ENCODE data around the gene SMIM13. TPM values are rescaled to one million over a fixed set of nuclear protein-coding genes. Genes with fewer than 3 reads are reported as not detected.

Gene SMIM13
- polyA plus RNA-seq, 1 donor (not counting 4 experiments of a cell fraction or from before 2014, with no cell fraction given) = 7.7 TPM

DNA sequence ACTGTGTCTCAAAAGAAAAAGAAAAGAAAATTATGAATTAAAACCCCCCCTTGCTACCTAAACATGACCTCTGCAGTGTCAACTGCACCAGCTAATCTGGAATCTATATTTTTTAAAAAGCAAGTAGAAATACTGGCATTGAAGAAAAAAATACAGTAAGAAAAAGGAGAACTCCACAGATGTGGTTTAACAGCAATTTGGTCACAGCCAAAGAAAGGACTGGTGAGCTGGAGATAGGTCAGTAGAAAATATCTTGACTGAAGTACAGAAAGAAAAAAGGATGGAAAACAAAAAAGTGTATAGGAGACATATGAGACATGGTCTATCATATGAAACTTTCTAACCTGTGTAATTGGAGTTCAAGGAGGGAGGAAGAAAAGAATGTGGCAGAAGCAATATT, 62.0 kb downstream of the SMIM13 start:
- Histone ChIP-seq H3K4me1 (ENCODE audit: control insufficient read depth, extremely low read depth, insufficient read depth, low read length) (peaks cover under 1% of the 10 kb centered on the region), H3K9ac (ENCODE audit: control insufficient read depth, extremely low read depth, insufficient read depth, low read length) (no peak overlapping the region), H3K4me3 (ENCODE audit: control insufficient read depth in 2 of 3, extremely low read depth in 1 of 3, insufficient read depth in 2 of 3, low read depth in 1 of 3, low read length in 3 of 3) (no peak overlapping the region), H3K4me2 (ENCODE audit: control insufficient read depth, extremely low read depth, insufficient read depth, low read depth, low read length) (no peak overlapping the region), H3K9me3 (ENCODE audit: control insufficient read depth, low read depth, low read length) (no peaks in the 10 kb centered on the region), H4K20me1 (ENCODE audit: control insufficient read depth, extremely low read depth, insufficient read depth, low read length) (no peaks in the 10 kb centered on the region), H2AFZ (ENCODE audit: control insufficient read depth, low read length) (no peak overlapping the region), H3K79me2 (ENCODE audit: control insufficient read depth, insufficient read depth, low read length) (no peaks in the 10 kb centered on the region), H3K27me3 (ENCODE audit: control insufficient read depth, extremely low read depth, insufficient read depth, low read length) (no peaks in the 10 kb centered on the region), H3K9me1 (ENCODE audit: control insufficient read depth, extremely low read depth, insufficient read depth, low read length) (no peaks in the 10 kb centered on the region), H3K36me3 (ENCODE audit: control insufficient read depth in 2 of 2, extremely low read depth in 1 of 2, insufficient read depth in 2 of 2, low read length in 2 of 2) (no peaks in the 10 kb centered on the region), H3K27ac (ENCODE audit: control insufficient read depth, insufficient read depth, low read length) (no peak overlapping the region)
- DNase-seq (ENCODE audit: low read depth, low spot score) = no peak
- TF ChIP-seq, protein P1, sequence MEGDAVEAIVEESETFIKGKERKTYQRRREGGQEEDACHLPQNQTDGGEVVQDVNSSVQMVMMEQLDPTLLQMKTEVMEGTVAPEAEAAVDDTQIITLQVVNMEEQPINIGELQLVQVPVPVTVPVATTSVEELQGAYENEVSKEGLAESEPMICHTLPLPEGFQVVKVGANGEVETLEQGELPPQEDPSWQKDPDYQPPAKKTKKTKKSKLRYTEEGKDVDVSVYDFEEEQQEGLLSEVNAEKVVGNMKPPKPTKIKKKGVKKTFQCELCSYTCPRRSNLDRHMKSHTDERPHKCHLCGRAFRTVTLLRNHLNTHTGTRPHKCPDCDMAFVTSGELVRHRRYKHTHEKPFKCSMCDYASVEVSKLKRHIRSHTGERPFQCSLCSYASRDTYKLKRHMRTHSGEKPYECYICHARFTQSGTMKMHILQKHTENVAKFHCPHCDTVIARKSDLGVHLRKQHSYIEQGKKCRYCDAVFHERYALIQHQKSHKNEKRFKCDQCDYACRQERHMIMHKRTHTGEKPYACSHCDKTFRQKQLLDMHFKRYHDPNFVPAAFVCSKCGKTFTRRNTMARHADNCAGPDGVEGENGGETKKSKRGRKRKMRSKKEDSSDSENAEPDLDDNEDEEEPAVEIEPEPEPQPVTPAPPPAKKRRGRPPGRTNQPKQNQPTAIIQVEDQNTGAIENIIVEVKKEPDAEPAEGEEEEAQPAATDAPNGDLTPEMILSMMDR (optimal IDR thresholded peaks at IDR 0.05 in 1 of 3, IDR thresholded peaks at IDR 0.05 in 1 of 3, conservative IDR thresholded peaks at IDR 0.05 in 1 of 3; ENCODE audit: extremely low read depth in 1 of 3, insufficient read depth in 2 of 3, low read length in 3 of 3) = no peak
- TF ChIP-seq EZH2 (IDR thresholded peaks at IDR 0.05; ENCODE audit: low read length) = no peak
- FAIRE-seq = no peak
- dilution Hi-C loops (cut with MboI; ENCODE audit: extremely low pct_ligation_motif_present, low sequenced_read_pairs) = no loop called here

DNA sequence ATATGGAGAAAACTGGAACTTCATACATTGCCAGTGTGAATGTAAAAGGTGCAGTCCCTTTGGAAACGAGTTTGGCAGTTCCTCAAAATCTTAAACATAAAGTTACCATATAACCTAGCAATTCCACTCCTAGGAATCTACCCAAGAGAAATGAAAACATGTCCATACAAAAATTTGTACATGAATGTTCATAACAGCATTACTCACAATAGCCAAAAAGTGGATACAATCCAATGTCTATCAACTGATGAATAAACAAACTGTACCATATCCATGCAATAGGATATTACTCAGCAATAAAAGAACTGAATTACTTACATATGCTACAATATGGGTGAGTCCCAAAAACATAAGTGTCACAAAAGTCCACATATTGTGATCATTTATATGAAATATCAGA, 66.6 kb downstream of the SMIM13 start:
- TF ChIP-seq EZH2 (IDR thresholded peaks at IDR 0.05; ENCODE audit: low read length) = no peak
- TF ChIP-seq, protein P1 (optimal IDR thresholded peaks at IDR 0.05 in 1 of 3, IDR thresholded peaks at IDR 0.05 in 1 of 3, conservative IDR thresholded peaks at IDR 0.05 in 1 of 3; ENCODE audit: extremely low read depth in 1 of 3, insufficient read depth in 2 of 3, low read length in 3 of 3) = no peak
- Histone ChIP-seq H3K4me2 (ENCODE audit: control insufficient read depth, extremely low read depth, insufficient read depth, low read depth, low read length) (no peak overlapping the region), H3K4me3 (ENCODE audit: control insufficient read depth in 2 of 3, extremely low read depth in 1 of 3, insufficient read depth in 2 of 3, low read depth in 1 of 3, low read length in 3 of 3) (no peak overlapping the region), H3K9ac (ENCODE audit: control insufficient read depth, extremely low read depth, insufficient read depth, low read length) (no peak overlapping the region), H3K36me3 (ENCODE audit: control insufficient read depth in 2 of 2, extremely low read depth in 1 of 2, insufficient read depth in 2 of 2, low read length in 2 of 2) (no peaks in the 10 kb centered on the region), H3K9me3 (ENCODE audit: control insufficient read depth, low read depth, low read length) (no peaks in the 10 kb centered on the region), H2AFZ (ENCODE audit: control insufficient read depth, low read length) (no peak overlapping the region), H3K4me1 (ENCODE audit: control insufficient read depth, extremely low read depth, insufficient read depth, low read length) (peaks cover 12% of the 10 kb centered on the region), H3K79me2 (ENCODE audit: control insufficient read depth, insufficient read depth, low read length) (no peaks in the 10 kb centered on the region), H3K9me1 (ENCODE audit: control insufficient read depth, extremely low read depth, insufficient read depth, low read length) (no peaks in the 10 kb centered on the region), H3K27ac (ENCODE audit: control insufficient read depth, insufficient read depth, low read length) (peak overlapping the region; percentile 17), H3K27me3 (ENCODE audit: control insufficient read depth, extremely low read depth, insufficient read depth, low read length) (no peaks in the 10 kb centered on the region), H4K20me1 (ENCODE audit: control insufficient read depth, extremely low read depth, insufficient read depth, low read length) (no peaks in the 10 kb centered on the region)
- FAIRE-seq (peak; percentile 84), DNase-seq (ENCODE audit: low read depth, low spot score) (peak; percentile 19)
- dilution Hi-C loops (cut with MboI; ENCODE audit: extremely low pct_ligation_motif_present, low sequenced_read_pairs) = no loop called here

Measured in keratinocyte (primary cell).